ENCODE measurements around the gene DOCK11.
A peak's percentile ranks its signal among the peaks of the same experiment; 100 is the strongest.
"Not testable (repeated sequence)": the region's sequence is repeated elsewhere in the genome, so short reads cannot be mapped to it uniquely, and the experiment has no call there.

The DOCK11 gene

DNA sequence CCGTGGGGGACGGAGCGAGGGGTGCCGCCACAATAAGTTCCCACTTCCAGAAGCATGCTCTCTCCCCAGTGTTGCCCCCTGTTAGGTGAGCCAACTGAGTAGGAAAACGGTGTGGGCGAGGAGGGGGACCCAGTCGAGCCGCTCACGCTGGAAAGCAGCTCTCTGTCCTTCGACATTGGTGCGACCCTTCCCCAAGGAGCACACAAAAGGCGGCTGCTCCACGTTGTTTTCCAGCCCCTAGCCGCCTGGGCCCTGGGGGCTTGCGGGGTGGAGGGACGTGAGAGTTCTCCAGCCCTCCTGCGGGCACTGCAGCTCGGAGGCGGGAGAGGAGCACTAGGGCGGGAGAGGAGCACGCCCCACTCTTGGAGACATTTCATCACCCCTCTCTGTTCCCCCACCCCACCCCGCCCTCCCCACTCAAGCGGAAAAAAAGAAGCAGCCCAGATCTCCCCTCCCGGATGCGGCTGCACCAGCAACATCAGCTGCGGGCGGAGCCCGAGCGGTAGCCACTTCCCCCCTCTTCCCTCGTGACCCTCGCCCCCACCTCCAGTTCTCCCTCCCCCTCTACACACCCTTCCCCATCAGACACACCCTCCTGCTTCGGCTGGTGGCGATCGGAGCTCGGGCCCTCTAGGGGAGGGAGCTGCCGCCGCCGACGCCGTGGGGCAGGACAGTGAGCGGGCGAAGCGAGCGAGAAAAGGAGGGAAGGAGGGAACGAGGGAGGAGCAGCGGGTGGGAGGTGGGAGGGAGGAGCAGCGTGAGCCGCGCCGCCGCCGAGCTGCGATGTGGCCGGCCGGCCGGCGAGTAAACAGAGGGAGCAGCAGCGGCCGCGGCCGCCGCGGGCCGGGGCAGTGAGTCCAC is at the start of gene DOCK11:
Gene DOCK11, plus strand, starts transcription at position 755 of the 861 bp plus-strand sequence. CDS start 157 bp downstream, outside the sequence.
- DNase-seq (ENCODE audit: low spot score): peak; percentile 81

DNA sequence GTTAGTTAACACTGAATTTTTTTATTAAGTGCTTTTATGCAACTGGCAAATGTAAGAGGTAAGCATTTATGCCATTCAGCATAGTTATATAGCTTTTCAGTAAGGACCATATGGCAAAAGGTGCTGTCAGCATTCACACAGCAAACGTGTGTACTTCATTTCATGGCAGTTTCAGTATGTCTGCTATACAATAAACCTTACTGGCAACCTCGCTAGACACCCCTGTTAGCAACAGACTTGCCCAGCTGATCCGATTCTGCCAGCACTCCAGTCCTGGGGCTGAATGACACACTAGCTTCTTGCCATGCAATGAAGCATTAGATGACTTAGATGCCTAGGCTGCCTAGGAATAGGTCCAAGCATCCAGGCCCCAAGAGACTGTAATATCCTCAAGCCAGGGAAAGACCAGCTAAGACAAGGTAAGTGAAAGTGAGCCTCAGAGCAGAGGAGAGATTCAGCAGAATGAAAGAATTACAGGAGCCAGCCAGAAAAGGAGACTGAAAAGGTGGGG is 47.3 kb upstream of the DOCK11 start:
- no peak for DNase-seq (ENCODE audit: low spot score)

DNA sequence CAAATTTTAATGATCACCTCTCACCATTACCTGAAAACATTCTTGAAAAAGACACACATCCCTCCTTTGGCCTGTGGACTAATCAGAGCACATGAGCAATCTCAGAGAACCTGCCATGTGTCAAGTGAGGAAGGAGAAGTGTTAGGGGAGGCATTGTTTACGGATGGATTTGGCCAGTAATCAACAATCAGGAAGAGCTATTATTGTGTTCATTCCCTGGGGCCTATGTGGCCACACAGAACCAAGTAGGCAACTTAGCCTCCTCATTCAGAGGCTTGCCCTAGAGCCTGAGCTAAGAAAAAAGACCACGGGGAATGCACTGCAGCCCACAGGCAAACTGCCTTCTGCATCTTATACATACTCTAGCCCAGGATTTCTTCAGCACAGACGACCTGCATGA is 40.6 kb upstream of the DOCK11 start:
- no peak for DNase-seq (ENCODE audit: low spot score)

GRCh38 chrX:118459494-118459893 is 36.1 kb upstream of the DOCK11 start:
- DNase-seq (ENCODE audit: low spot score): no peak

GRCh38 chrX:118464501-118464900 is 31.1 kb upstream of the DOCK11 start:
- DNase-seq (ENCODE audit: low spot score): no peak

DNA sequence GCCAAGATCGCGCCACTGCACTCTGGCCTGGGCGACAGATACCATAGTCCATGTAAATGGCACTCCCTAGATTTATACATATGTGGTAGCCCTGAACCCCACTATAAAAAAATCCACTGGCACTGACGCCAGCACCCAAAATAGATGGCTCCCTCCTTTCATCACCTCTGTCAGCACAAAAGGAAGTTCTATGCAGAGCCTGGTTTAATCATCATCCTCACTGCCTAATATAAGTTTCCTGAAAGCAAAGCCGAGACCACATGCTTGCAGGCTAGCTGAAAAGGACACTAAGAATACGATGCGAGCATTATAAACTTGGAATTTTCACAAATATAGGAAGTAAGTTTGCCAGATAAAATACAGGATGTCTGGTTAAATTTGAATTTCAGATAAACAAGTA is 27.5 kb upstream of the DOCK11 start:
- no peak for DNase-seq (ENCODE audit: low spot score)

GRCh38 chrX:118470721-118471347 is 24.8 kb upstream of the DOCK11 start:
- DNase-seq (ENCODE audit: low spot score): not testable (repeated sequence)

DNA sequence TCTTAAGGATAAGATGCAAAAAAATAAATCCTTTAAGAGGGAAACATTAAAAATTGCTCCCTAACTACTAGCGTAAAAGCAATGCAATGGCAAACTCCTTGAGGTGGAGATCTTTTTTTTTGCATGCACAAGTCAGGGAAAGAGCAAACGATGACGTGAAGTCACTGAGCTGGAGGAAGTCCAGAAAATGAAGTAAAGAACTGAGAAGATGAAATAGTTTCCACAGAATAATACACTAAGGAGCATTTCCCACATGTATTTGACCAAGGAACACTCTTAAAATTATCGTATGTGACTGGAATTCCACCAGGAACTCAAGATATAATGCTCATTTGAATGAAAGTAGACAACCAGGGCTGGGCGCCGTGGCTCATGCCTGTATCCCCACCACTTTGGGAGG is 21.0 kb upstream of the DOCK11 start:
- no peak for DNase-seq (ENCODE audit: low spot score)

DNA sequence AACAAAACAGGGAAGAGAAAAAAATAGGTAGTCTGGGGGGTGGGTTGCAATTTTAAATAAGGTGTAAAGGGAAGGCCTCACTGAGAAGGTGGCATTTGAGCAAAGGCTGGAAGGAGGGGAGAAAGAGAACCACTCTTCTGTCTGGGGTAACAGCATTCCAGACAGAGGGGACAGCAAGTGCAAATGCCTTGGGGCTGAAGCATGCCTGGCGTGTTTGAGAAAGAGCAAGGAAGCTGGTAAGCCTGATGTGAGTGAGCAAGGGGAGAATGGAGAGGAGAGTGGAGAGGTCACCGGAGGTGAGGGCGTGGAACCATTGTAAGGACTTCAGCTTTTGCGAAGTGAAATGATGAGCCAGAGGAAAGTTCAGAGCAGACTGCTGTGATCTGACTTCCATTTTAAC is 19.7 kb upstream of the DOCK11 start:
- DNase-seq (ENCODE audit: low spot score): no peak

- DNase-seq (ENCODE audit: low spot score): no peak
These were observed 15.4 kb upstream of the DOCK11 start for GRCh38 chrX:118480172-118480571.

DNA sequence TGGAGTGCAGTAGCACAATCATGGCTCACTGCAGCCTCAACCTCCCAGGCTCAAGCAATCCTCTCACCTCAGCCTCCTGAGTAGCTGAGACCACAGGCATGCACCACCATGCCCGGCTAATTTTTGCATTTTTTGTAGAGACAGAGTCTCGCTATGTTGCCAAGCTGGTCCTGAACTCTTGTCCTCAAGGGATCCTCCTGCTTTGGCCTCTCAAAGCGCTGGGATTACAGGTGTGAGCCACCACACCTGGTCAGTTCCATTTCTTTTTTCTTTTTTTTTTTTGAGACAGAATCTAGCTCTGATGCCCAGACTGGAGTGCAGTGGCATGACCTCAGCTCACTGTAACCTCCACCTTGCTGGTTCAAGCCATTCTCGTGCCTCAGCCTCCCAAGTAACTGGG is 13.2 kb upstream of the DOCK11 start:
- DNase-seq (ENCODE audit: low spot score): not testable (repeated sequence)

GRCh38 chrX:118484216-118484903 is 11.3 kb upstream of the DOCK11 start:
- no peak for DNase-seq (ENCODE audit: low spot score)

DNA sequence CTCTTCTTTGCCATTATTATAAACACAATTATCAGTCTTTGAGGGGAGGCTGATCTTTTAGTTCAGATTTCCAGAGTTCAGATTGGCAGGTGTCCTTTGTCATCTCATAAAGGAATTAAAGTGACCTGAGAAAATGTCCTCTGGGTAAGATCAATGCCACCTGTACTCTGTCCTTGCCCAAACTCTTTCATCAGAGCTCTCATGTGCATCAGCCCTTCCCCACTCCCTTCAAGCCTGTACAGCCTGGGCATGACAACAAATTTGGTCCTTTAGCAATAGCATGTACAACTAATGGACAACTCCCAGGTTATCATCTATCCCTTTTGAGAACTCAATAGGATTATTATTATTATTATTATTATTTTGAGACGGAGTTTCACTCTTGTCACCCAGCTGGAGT is 8.9 kb upstream of the DOCK11 start:
- DNase-seq (ENCODE audit: low spot score): not testable (repeated sequence)

- DNase-seq (ENCODE audit: low spot score): no peak
These were observed 2.6 kb upstream of the DOCK11 start for GRCh38 chrX:118493016-118493415.

DNA sequence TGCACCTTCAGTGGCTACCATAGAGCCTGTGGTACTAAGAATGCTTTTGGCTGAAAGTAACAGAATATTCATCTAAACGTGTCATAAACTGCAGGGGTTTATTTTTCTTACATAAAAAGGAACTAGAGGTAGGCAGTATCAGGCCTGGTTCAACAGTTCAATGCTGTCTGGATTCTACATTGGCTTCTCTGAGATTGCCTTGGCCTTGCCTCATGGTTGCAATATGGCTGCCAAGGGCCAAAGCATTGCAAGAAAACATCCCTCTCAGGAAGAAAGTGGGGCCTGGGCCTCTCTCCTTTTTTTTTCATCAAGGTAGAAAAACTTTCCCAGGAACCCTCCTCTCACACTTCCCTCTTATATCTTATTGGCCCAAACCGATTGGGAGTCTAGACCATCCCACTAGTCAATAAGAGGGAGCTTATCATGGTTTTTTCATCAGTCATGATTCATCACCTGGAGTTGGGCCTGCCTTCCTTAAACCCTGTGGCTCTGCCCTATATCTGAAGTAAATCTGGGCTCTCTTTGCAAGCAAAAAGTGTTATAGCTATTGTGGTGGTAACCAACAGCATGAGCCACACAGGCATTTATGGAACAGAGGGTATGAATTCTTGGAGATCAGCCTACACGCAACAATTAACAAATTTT is 1.8 kb upstream of the DOCK11 start:
- DNase-seq (ENCODE audit: low spot score): no peak

- no peak for DNase-seq (ENCODE audit: low spot score)
These were observed 545 bp downstream of the DOCK11 start for GRCh38 chrX:118495958-118496762.

DNA sequence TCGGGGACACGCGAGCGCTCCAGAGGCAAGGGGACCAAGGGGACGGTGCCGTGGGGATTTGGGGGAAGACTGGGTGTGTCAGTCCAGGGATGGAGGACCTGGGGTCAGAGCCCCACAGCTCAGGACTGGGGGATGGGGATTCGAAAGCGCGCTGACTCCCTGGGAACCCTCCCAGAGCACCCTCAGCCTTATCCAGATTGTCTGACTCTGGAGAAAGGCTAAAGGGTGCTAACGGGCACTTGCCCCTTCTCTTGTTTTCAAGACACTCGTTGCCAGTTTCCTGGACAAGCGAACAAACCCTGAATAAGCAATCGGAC is 1.1 kb downstream of the DOCK11 start:
- DNase-seq (ENCODE audit: low spot score): no peak

- DNase-seq (ENCODE audit: low spot score): no peak
These were observed 1.7 kb downstream of the DOCK11 start for GRCh38 chrX:118497180-118497818.

DNA sequence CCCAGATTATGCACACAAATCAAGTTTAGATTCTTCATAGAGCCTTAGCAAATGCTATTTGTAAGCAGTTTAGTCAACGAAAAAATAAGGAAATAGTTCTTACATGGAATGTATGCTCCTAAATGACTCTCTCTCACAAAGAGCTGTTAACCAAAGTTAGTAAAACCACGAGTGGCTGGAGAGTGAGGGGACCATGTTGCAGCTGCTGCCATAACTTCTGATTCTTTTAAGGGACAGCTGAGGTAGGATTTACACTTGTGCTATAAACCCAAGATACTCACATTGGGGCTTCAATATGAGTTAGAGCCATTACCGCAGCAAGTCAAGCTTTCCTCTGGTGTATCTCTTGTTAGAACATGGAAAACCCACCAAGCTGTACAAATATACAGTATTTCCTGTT is 2.7 kb downstream of the DOCK11 start:
- no peak for DNase-seq (ENCODE audit: low spot score)

DNA sequence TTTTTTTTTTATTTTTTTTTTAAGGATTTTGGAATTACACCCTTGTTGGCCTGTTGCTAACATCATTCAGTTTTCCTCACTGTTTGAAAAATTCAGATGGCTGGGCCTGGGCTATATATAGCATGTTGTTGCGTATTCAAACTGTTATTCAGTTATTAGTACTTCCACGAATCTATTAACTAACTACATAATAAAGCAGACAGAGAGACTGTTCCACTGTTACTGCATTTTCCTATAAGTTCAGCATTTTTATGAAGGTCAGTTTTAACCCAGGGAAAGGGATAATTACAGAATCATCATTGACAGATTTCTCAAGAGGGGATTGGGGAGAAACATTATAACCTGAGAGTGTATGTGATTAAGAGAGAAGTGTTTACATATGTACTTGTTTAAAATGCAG is 3.1 kb downstream of the DOCK11 start:
- DNase-seq (ENCODE audit: low spot score): no peak

DNA sequence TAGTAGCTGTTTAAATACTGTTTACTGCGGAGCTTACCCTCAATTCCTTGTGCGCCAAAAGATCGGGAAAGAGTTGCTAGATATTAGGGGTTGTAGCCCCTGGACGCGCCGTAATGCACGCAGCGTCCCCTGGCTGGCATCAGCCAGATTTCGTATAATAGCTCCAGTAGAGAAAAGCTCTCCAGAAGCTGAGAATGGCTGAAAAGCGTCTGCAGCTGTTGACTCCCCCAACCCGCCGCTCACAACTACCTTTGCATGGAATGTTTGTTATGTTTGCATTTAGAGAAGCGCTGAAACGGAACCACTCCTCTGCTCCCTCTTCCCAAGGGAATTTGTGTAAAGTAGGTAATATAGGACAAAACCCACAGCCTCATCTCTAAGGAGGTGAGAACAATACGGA is 3.7 kb downstream of the DOCK11 start:
- DNase-seq (ENCODE audit: low spot score): peak; percentile 45
